Small intestine (tissue), 7 donors: ENCODE results near the gene KHDC1L. TPM values are rescaled to one million over a fixed set of nuclear protein-coding genes. Genes with fewer than 3 reads are reported as not detected.
"Not testable (repeated sequence)": the region's sequence is repeated elsewhere in the genome, so short reads cannot be mapped to it uniquely, and the experiment has no call there.

Experiments used
- DNase-seq, 2 donors: peaks; one replicate each; pipeline versions ENCODE4 v3.0.0 to v3.0.0-alpha.2; 2013
- FAIRE-seq: peaks from 2 replicates; lab custom pipeline; 2012; peaks lifted over from hg19 to GRCh38; lab: Jason Lieb, UNC
- H3K27ac ChIP-seq, 3 donors: one replicate each; pipeline ENCODE4 v1.5.1; 2013; ENCODE audit warnings: low read length in 2 of 3, mild to moderate bottlenecking in 2 of 3, control low read depth in 1 of 3, inconsistent platforms in 1 of 3, low read depth in 1 of 3, moderate library complexity in 1 of 3
- H3K27me3 ChIP-seq, 3 donors: one replicate each; pipeline ENCODE4 v1.6.1; 2013; ENCODE audit warnings: low read length in 3 of 3, inconsistent platforms in 1 of 3; ENCODE audit not compliant: control insufficient read depth in 3 of 3, insufficient read depth in 3 of 3
- H3K36me3 ChIP-seq, 3 donors: one replicate each; pipeline ENCODE4 v1.6.1; 2013; ENCODE audit warnings: low read length in 3 of 3, inconsistent platforms in 1 of 3, low read depth in 1 of 3, mild to moderate bottlenecking in 1 of 3, moderate library complexity in 1 of 3; ENCODE audit not compliant: control insufficient read depth in 3 of 3, insufficient read depth in 2 of 3
- H3K4me1 ChIP-seq, 3 donors: one replicate each; pipeline ENCODE4 v1.6.1; 2013; ENCODE audit warnings: low read length in 2 of 3, inconsistent platforms in 1 of 3, low read depth in 1 of 3, mild to moderate bottlenecking in 1 of 3, moderate library complexity in 1 of 3; ENCODE audit not compliant: control insufficient read depth in 3 of 3, insufficient read depth in 2 of 3
- H3K4me3 ChIP-seq, 3 donors: one replicate each; pipeline ENCODE4 v1.5.1; 2013; ENCODE audit warnings: low read length in 3 of 3, control low read depth in 1 of 3, inconsistent platforms in 1 of 3, low read depth in 1 of 3, mild to moderate bottlenecking in 1 of 3, moderate library complexity in 1 of 3
- H3K9me3 ChIP-seq, 2 donors: one replicate each; pipeline ENCODE4 v1.6.1; 2013; ENCODE audit warnings: low read depth in 1 of 2, low read length in 1 of 2; ENCODE audit not compliant: control insufficient read depth in 2 of 2, insufficient read depth in 1 of 2
- WGBS, 3 donors: extraction: QIAGEN DNeasy Blood & Tissue Kit; methylation state at CpG; one replicate each; pipeline ENCODE4 v1.1.7; 2013; 5-methylcytosine and 5-hydroxymethylcytosine counted together
- polyA plus RNA-seq, 4 donors: library from polyadenylated mRNA; stranded (reverse) in 3 of 4; unstranded in 1 of 4; fragments of 200-250 nt in 3 of 4; fragments of 120-200 nt in 1 of 4; gene quantifications; one replicate each; pipeline versions ENCODE4 v1.2.1 to v1.2.3, GENCODE V29; 2013
- donor health status: healthy with polysubstance abuse.
- donor health status: control.
- donor health status: control.
- donor health status: Bipolar disorder and iron deficiency.
- donor health status: healthy.

The KHDC1L gene
- polyA plus RNA-seq, 4 donors = 0.19 TPM; not detected in 3

DNA sequence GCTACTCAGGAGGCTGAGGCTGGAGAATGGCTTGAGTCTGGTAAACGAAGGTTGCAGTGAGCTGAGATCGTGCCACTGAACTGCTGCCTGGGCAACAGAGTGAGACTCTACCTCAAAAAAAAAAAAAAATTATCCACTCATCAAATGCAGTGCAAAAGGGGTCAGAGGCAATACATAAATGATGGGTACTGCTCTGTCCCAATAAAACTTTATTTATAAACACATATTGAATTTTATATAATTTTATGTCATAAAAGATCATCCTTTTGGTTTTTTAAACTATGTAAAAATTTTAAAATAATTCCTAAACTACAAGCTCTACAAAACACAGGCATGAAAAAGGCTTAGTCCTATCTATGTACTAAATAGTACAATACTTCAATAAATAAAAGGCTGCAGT lies 27.4 kb upstream of the KHDC1L start:
- whole genome bisulfite sequencing, 3 donors = 92 to 96% (median 94%) methylated on average over 2 of the region's 2 CpGs
- no peak for FAIRE-seq

DNA sequence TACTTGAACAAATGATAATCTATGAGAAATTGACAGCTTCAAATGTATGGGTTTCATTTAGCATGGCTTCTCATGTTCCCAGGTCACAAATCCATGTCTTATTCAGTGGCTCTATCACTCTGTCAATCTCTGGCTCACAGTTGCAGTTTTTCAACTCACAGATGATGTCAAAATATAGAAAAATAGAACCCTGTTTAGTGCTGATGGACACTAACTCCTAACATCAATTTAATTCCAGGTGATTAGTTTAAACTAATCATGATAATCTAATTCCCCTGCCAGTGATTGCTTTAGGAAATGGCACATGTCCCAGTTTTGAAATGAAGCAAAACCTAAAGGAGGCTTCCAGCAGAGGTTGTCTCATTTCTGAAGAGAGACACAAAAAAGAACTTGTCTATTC lies 24.7 kb upstream of the KHDC1L start:
- H3K4me1 ChIP-seq = no peaks in the 10 kb centered on the region
- no peak overlapping the region for H3K27ac ChIP-seq
- no peak overlapping the region for H3K4me3 ChIP-seq
- no peaks in the 10 kb centered on the region for H3K9me3 ChIP-seq
- no peaks in the 10 kb centered on the region for H3K27me3 ChIP-seq
- FAIRE-seq (no peak), DNase-seq (no peak)
- no peaks in the 10 kb centered on the region for H3K36me3 ChIP-seq

More for the DNA sequence above, 27.4 kb upstream of the KHDC1L start:
- Histone ChIP-seq H3K27me3 (no peaks in the 10 kb centered on the region), H3K9me3 (no peaks in the 10 kb centered on the region), H3K4me3 (no peak overlapping the region), H3K36me3 (no peaks in the 10 kb centered on the region), H3K27ac (no peak overlapping the region), H3K4me1 (no peaks in the 10 kb centered on the region)
- DNase-seq = no peak

DNA sequence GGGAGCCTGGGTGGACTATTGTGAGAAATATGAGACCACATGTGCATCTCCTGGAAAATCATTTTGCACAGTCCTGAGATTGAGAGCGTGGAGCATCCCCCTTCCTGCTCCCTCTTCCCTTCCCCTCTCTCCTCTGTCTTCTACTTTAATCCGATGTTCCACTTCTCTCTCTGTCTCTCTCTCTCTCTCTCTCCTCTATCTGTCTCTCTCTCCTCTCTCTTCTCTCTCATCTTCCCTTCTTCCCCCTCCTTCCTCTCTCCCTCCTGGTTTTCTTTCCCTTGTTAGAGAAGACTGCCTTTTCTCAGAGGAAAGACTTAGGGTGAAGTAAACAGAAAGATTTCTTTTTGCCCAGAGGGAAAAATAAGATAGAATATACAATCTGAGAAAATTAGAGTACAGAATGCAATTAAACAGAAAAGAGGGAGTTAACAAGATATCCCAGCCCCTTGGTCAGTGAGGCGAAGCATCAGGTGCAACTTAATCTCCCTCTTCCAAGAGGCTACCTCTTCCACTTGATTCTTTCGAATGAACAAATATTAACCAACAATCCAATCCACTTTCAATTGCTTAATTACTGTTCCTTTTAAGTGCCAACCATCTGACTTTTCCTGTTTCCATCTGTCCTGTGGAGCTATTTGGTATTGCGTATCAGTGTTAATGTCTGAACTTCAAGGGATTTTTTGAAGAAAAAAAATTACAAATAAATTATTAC lies 23.1 kb upstream of the KHDC1L start:
- no peak for FAIRE-seq
- H3K27ac ChIP-seq = no peak overlapping the region

DNA sequence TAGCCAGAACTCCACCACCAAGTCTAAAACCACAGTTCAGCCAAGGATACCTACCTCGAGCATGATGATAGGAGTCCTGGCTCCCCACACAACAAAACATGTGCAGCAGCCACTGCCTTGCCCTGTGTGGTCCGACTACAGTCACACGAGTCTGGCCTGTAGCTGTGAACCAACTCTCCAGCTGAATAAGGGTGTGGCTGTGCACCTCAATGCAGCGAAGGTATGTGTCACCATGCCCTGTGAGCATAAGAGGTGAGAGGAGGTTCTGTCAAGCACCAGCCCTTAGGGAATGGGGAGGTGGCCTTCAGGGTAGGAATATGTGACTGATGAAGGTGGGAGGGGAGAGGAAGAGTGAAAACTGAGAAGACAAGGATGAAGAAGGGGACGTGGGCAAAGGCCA lies 16.7 kb upstream of the KHDC1L start:
- Histone ChIP-seq H3K36me3 (no peaks in the 10 kb centered on the region), H3K27ac (no peak overlapping the region), H3K27me3 (peaks cover 0 to 2% (median 0%) of the 10 kb centered on the region in 3 donors), H3K9me3 (no peaks in the 10 kb centered on the region), H3K4me3 (no peak overlapping the region), H3K4me1 (no peaks in the 10 kb centered on the region)
- WGBS, 3 donors = 77 to 91% (median 89%) methylated on average over 5 of the region's 5 CpGs
- no peak for FAIRE-seq
- no peak for DNase-seq

More for the DNA sequence above, 23.1 kb upstream of the KHDC1L start:
- H3K4me3 ChIP-seq = no peak overlapping the region
- H3K27me3 ChIP-seq = peaks cover 0 to 2% (median 0%) of the 10 kb centered on the region in 3 donors
- no peaks in the 10 kb centered on the region for H3K4me1 ChIP-seq
- H3K36me3 ChIP-seq = no peaks in the 10 kb centered on the region
- H3K9me3 ChIP-seq = no peaks in the 10 kb centered on the region
- WGBS, 3 donors = 55 to 63% (median 61%) methylated on average over 5 of the region's 5 CpGs
- DNase-seq = no peak

DNA sequence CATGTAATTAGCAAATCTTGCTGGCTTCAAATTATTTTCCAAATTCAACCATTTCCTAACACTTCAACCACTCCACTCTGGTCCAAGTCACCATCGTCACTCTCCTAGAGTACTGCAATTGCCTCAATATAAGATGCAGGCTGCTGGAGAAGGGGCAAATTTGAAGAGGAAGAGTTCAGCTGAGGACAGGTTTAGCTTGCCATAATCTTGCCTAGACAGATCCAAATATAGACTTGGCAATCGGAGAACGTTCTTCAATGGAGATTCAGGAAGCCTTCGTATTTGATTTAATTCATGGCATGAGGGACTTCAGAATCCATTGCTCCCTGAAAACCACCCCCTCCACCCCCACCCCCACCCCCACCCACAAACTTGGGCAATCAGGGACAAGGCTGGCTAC lies 15.4 kb upstream of the KHDC1L start:
- Histone ChIP-seq H3K36me3 (no peaks in the 10 kb centered on the region), H3K4me3 (no peak overlapping the region), H3K27me3 (peaks cover 0 to 2% (median 0%) of the 10 kb centered on the region in 3 donors), H3K27ac (no peak overlapping the region), H3K4me1 (no peaks in the 10 kb centered on the region), H3K9me3 (no peaks in the 10 kb centered on the region)
- 85 to 89% (median 89%) methylated on average over 4 of the region's 4 CpGs for WGBS, 3 donors
- DNase-seq (no peak), FAIRE-seq (no peak)

DNA sequence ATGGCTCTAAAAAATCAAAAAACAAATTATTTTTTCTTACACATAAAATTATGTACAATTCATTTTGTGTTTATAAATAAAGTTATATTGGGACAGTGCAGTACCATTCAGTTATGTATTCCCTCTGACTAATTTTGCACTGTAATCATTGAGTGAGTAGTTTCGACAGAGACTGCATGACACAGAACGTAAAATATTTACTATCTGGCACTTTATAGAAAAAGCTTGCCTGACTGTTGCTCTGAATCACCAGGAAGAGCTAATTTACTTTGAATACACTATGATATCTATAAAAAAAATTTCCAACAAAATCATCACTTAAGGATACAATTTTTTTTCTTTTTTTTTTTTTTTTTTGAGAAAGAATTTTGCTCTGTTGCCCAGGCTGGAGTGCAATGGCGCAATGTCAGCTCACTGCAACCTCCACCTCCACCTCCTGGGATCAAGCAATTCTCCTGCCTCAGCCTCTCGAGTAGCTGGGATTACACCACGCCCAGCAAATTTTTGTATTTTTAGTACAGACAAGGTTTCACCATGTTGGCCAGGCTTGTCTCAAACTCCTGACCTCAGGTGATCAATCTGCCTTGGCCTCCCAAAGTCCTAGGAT lies 11.0 kb upstream of the KHDC1L start:
- H3K4me1 ChIP-seq = no peaks in the 10 kb centered on the region
- FAIRE-seq (no peak), DNase-seq (no peak)
- H3K27ac ChIP-seq = no peak overlapping the region
- WGBS, 3 donors = 89 to 90% (median 89%) methylated on average over 5 of the region's 5 CpGs
- H3K27me3 ChIP-seq = no peaks in the 10 kb centered on the region
- H3K36me3 ChIP-seq = no peaks in the 10 kb centered on the region
- H3K9me3 ChIP-seq = no peaks in the 10 kb centered on the region
- no peak overlapping the region for H3K4me3 ChIP-seq

DNA sequence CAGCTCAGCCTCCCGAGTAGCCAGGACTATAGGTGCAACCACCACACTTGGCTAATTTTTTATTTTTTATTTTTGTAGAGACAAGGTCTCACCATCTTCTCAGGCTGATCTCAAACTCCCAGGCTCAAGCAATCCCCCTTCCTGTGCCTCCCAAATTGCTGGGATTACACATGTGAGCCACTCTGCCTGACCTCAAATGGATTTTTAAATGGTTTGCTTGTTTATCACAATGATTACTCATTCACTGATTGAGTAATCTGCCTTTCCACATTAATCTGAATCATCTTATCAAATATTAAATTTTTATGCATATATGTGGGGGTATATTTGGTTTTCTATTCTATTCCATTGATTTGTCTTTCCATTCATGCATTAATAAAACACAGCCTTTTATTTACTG lies 9.4 kb upstream of the KHDC1L start:
- H3K27ac ChIP-seq = no peak overlapping the region
- DNase-seq (no peak), FAIRE-seq (no peak)
- no peaks in the 10 kb centered on the region for H3K27me3 ChIP-seq
- WGBS, 3 donors = 70 to 92% (median 88%) methylated on average over 1 of the region's 1 CpG
- H3K9me3 ChIP-seq = no peaks in the 10 kb centered on the region
- H3K4me3 ChIP-seq = no peak overlapping the region
- no peaks in the 10 kb centered on the region for H3K36me3 ChIP-seq
- no peaks in the 10 kb centered on the region for H3K4me1 ChIP-seq

DNA sequence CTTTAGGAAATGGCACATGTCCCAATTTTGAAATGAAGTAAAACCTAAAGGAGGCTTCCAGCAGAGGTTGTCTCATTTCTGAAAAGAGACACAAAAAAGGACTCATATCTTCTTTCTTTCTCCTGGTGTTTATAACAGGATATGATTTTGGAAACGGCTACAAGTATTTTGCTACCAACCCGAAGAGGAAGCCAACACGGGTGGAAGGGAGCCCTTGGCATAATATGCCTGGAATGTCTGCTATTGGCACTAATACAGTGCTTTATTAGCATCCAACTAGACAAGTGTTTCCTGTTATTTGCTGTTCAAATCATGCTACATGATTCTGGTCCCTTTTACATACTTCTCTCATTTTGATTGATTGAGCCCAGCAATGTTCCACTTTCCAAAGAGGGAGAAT lies 8.7 kb upstream of the KHDC1L start:
- not testable (repeated sequence) for H3K4me1 ChIP-seq, H3K9me3 ChIP-seq, H3K27me3 ChIP-seq, H3K4me3 ChIP-seq, H3K27ac ChIP-seq, FAIRE-seq, H3K36me3 ChIP-seq, DNase-seq
- WGBS, 3 donors = 61 to 77% (median 72%) methylated on average over 3 of the region's 3 CpGs
